Upper lobe of left lung (tissue), 4 donors: Measurements from ENCODE around the gene NSMCE4A.

Experiments
- EP300 ChIP-seq, 4 donors: sonication (generic); formaldehyde crosslinking; IDR thresholded peaks; one replicate each; pipeline ENCODE4 v1.5.1; 2017; ENCODE audit warnings: antibody characterized with exemption in 4 of 4, control low read depth in 2 of 4
- TF ChIP-seq, protein P1 (sequence below), 6 experiments: fragments of 450-650 bp in 4 of 6; fragments of 200-600 bp in 2 of 6; sonication (generic) in 2 of 6; IDR thresholded peaks; one replicate each; pipeline ENCODE4 v1.5.1; 2016 to 2019; ENCODE audit warnings: antibody characterized with exemption in 6 of 6

DNA sequence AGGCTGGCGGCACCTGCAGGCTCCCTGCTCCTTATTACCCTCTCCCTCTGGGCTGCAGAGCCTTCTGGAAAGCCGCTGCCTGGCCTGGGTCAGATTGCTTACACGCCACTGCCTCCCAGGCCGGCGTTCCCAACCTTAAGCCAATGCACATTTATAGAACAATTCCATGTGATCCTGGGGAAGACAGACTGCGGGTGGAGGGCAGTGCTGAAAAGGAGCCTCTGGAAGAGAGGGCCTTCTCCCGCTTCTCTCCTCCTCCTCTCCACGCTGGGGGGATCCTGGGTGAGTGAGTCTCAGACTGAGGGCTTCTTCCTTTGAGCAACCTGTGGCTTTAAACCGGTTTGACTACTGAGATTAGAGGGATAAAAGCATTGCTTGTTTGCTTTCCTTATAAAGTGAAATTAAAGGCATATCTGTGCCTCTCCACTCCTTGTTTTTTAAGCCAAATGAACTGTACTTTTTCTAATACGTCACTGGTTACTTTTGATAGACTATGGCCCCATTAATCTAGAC is 19.5 kb upstream of the NSMCE4A start:
- TF ChIP-seq, protein P1, sequence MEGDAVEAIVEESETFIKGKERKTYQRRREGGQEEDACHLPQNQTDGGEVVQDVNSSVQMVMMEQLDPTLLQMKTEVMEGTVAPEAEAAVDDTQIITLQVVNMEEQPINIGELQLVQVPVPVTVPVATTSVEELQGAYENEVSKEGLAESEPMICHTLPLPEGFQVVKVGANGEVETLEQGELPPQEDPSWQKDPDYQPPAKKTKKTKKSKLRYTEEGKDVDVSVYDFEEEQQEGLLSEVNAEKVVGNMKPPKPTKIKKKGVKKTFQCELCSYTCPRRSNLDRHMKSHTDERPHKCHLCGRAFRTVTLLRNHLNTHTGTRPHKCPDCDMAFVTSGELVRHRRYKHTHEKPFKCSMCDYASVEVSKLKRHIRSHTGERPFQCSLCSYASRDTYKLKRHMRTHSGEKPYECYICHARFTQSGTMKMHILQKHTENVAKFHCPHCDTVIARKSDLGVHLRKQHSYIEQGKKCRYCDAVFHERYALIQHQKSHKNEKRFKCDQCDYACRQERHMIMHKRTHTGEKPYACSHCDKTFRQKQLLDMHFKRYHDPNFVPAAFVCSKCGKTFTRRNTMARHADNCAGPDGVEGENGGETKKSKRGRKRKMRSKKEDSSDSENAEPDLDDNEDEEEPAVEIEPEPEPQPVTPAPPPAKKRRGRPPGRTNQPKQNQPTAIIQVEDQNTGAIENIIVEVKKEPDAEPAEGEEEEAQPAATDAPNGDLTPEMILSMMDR (IDR thresholded peaks at IDR 0.05), result no peak
- no peak for TF ChIP-seq EP300 (IDR thresholded peaks at IDR 0.05)
